ENCODE data around the gene CPNE7.

- TF ChIP-seq, protein P1, sequence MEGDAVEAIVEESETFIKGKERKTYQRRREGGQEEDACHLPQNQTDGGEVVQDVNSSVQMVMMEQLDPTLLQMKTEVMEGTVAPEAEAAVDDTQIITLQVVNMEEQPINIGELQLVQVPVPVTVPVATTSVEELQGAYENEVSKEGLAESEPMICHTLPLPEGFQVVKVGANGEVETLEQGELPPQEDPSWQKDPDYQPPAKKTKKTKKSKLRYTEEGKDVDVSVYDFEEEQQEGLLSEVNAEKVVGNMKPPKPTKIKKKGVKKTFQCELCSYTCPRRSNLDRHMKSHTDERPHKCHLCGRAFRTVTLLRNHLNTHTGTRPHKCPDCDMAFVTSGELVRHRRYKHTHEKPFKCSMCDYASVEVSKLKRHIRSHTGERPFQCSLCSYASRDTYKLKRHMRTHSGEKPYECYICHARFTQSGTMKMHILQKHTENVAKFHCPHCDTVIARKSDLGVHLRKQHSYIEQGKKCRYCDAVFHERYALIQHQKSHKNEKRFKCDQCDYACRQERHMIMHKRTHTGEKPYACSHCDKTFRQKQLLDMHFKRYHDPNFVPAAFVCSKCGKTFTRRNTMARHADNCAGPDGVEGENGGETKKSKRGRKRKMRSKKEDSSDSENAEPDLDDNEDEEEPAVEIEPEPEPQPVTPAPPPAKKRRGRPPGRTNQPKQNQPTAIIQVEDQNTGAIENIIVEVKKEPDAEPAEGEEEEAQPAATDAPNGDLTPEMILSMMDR (conservative IDR thresholded peaks at IDR 0.05 in 1 of 2, IDR thresholded peaks at IDR 0.05 in 1 of 2; ENCODE audit: low read depth in 1 of 2, low read length in 2 of 2), result no peak
- no peak for TF ChIP-seq EZH2 (IDR thresholded peaks at IDR 0.05; ENCODE audit: low read length, missing control alignments)
These were observed 41.5 kb downstream of the CPNE7 start for GRCh38 chr16:89617036-89617435.
